Choroid plexus epithelial cell (primary cell): ENCODE measurements around the gene NLGN1.

Experiments used
- DNase-seq: peaks from one replicate; pipeline ENCODE4 v3.0.0-alpha.2; 2010; ENCODE audit warnings: low read depth
- H3K4me3 ChIP-seq: 2 replicates; pipeline ENCODE4 v1.5.1; 2011; ENCODE audit warnings: low read depth, mild to moderate bottlenecking, control low read depth, low read length, moderate library complexity
- CTCF ChIP-seq: conservative IDR thresholded peaks from 2 replicates; pipeline ENCODE4 v1.5.1; 2011; ENCODE audit warnings: low read depth, mild to moderate bottlenecking, control low read depth, inconsistent platforms, low read length, moderate library complexity

The NLGN1 gene

GRCh38 chr3:173663696-173664111 is 266.2 kb downstream of the NLGN1 start:
- no peak for DNase-seq
- TF ChIP-seq CTCF, result no peak

GRCh38 chr3:173676094-173676493 is 278.6 kb downstream of the NLGN1 start:
- no peak for TF ChIP-seq CTCF
- no peak overlapping the region for H3K4me3 ChIP-seq
- no peak for DNase-seq

More at GRCh38 chr3:173663696-173664111, 266.2 kb downstream of the NLGN1 start:
- H3K4me3 ChIP-seq, result no peak overlapping the region

GRCh38 chr3:173681188-173681678 is 283.7 kb downstream of the NLGN1 start:
- no peak for TF ChIP-seq CTCF
- no peak overlapping the region for H3K4me3 ChIP-seq
- no peak for DNase-seq

GRCh38 chr3:173685456-173685855 is 287.9 kb downstream of the NLGN1 start:
- no peak for TF ChIP-seq CTCF
- H3K4me3 ChIP-seq, result no peak overlapping the region
- DNase-seq, result no peak

GRCh38 chr3:173688216-173688842 is 290.8 kb downstream of the NLGN1 start:
- DNase-seq, result no peak
- H3K4me3 ChIP-seq, result no peak overlapping the region
- TF ChIP-seq CTCF, result no peak

GRCh38 chr3:173690542-173691180 is 293.1 kb downstream of the NLGN1 start:
- no peak for TF ChIP-seq CTCF
- H3K4me3 ChIP-seq, result no peak overlapping the region
- DNase-seq, result peak; percentile 0

GRCh38 chr3:173699353-173699752 is 301.8 kb downstream of the NLGN1 start:
- DNase-seq, result no peak
- no peak for TF ChIP-seq CTCF
- no peak overlapping the region for H3K4me3 ChIP-seq
